HFF-Myc (cell line): Measurements from ENCODE around the gene HCFC2.

Experiments
- DNase-seq: peaks from one replicate; pipeline ENCODE4 v3.0.0-alpha.2; 2011; ENCODE audit warnings: low read depth; ENCODE audit errors: extremely low read depth
- H3K4me3 ChIP-seq: replicated peaks from 2 replicates; pipeline ENCODE4 v1.5.1; 2011; ENCODE audit warnings: low read depth, mild to moderate bottlenecking, control low read depth, low read length
- CTCF ChIP-seq: IDR thresholded peaks from 2 replicates; pipeline ENCODE4 v1.5.1; 2012; ENCODE audit warnings: mild to moderate bottlenecking, low read depth, low read length, control low read depth; ENCODE audit errors: missing control alignments

Gene HCFC2

DNA sequence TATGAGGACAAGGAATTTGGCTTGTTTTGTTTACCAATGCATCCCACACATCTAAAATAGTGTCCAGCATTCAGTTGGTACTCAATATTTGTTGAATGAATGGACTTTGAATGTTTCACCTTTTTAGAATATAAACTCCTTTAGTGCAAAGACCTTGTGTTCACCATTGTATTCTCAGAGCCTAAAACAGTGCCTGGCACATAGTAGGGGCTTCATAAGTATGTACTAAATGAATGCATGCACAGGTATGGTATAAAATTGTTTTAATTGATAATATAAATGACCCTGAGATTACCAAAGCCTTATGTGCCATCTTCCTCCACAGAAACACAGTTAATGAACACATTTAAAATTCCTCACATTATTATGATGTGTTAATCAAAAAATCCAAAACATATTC is 78.7 kb downstream of the HCFC2 start:
- TF ChIP-seq CTCF, result no peak
- DNase-seq, result no peak
- H3K4me3 ChIP-seq, result no peak overlapping the region

DNA sequence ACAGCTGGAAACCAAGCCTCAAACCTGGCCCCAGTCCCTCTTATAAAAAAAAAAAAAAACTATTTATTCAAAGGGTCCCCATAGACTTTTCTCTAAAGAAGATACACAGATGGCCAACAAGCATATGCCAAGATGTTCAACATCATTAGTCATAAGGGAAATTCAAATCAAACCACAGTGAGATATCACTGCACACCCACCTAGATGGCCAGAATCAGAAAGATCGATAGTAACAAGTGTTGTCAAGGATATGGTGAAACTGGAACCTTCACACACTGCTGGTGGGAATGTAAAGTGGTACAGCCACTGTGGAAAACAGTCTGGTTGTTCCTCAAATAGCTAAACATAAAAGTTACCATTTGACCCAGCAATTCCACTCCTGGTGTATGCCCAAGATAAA is 79.6 kb downstream of the HCFC2 start:
- no peak for TF ChIP-seq CTCF
- DNase-seq, result no peak
- no peak overlapping the region for H3K4me3 ChIP-seq

- DNase-seq, result no peak
- no peak for TF ChIP-seq CTCF
- no peak overlapping the region for H3K4me3 ChIP-seq
These were observed 83.0 kb downstream of the HCFC2 start for GRCh38 chr12:104147346-104147745.

- DNase-seq, result no peak
- TF ChIP-seq CTCF, result no peak
- H3K4me3 ChIP-seq, result no peak overlapping the region
These were observed 86.1 kb downstream of the HCFC2 start for GRCh38 chr12:104150416-104150815.

- no peak for TF ChIP-seq CTCF
- DNase-seq, result no peak
- H3K4me3 ChIP-seq, result no peak overlapping the region
These were observed 88.4 kb downstream of the HCFC2 start for GRCh38 chr12:104152685-104153241.

GRCh38 chr12:104154286-104154685 is 90.0 kb downstream of the HCFC2 start:
- no peak overlapping the region for H3K4me3 ChIP-seq
- no peak for TF ChIP-seq CTCF
- no peak for DNase-seq

DNA sequence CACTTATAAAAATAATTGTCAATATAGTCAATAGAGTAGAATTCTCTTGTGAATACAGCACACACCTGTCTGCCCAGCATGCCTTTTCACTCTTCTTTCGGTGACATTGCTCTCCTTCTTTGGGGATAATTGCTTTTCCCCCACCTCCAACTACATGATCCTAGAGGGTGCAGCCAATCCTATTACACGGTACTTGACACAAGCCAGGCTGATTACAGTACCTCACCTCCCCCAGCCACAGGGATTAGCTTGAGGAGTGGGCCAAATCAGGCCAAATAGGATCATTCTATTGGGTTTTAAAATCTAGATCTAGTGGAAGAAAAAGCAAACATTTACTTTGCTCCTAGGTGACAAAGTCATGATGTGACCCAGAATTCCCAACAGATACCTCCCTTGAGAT is 90.5 kb downstream of the HCFC2 start:
- no peak for DNase-seq
- no peak overlapping the region for H3K4me3 ChIP-seq
- TF ChIP-seq CTCF, result no peak
